H1 (cell line): ENCODE measurements around the gene WASL. TPM values are rescaled to one million over a fixed set of nuclear protein-coding genes. Genes with fewer than 3 reads are reported as not detected.

Experiments
- CTCF ChIA-PET: fragments of 300-600 bp; sonication (Branson Sonifier 250); formaldehyde crosslinking; loops from one replicate; lab custom pipeline; 2021; ENCODE audit not compliant: partially characterized antibody; lab: Charles Lee
- POLR2A ChIA-PET: fragments of 300-600 bp; sonication (Branson Sonifier 250); formaldehyde crosslinking; loops from one replicate; lab custom pipeline; 2021; ENCODE audit warnings: inconsistent platforms; ENCODE audit not compliant: partially characterized antibody; lab: Charles Lee
- DNase-seq, 2 experiments: peaks; one replicate each; pipeline versions ENCODE4 v3.0.0 to v3.0.0-alpha.2; 2010 to 2022; ENCODE audit warnings: low spot score in 2 of 2, low read depth in 1 of 2, mixed read lengths in 1 of 2
- FAIRE-seq: peaks from 2 replicates; lab custom pipeline; 2011; peaks lifted over from hg19 to GRCh38; lab: Jason Lieb, UNC
- H2AFZ ChIP-seq: 2 replicates; pipeline ENCODE4 v1.8.1; 2012; ENCODE audit warnings: low read length, inconsistent platforms
- H2AK5ac ChIP-seq: 2 replicates; pipeline ENCODE4 v1.6.1; 2013; ENCODE audit warnings: low read depth, low read length
- H2BK120ac ChIP-seq: replicated peaks from 2 replicates; pipeline ENCODE3; 2013; ENCODE audit warnings: low read depth, low read length, inconsistent platforms
- H2BK12ac ChIP-seq: 2 replicates; pipeline ENCODE4 v1.6.1; 2013; ENCODE audit warnings: low read depth, low read length
- H2BK15ac ChIP-seq: 2 replicates; pipeline ENCODE4 v1.6.1; 2013; ENCODE audit warnings: low read length
- H2BK20ac ChIP-seq: 2 replicates; pipeline ENCODE4 v1.6.1; 2013; ENCODE audit warnings: low read length
- H2BK5ac ChIP-seq: 2 replicates; pipeline ENCODE4 v1.6.1; 2013; ENCODE audit warnings: low read depth, low read length
- H3K14ac ChIP-seq: 2 replicates; pipeline ENCODE4 v1.6.1; 2013; ENCODE audit warnings: inconsistent platforms; ENCODE audit not compliant: insufficient read length
- H3K18ac ChIP-seq: 2 replicates; pipeline ENCODE4 v1.6.1; 2013; ENCODE audit warnings: low read length; ENCODE audit errors: extremely low read depth
- H3K23ac ChIP-seq: 2 replicates; pipeline ENCODE4 v1.6.1; 2013; ENCODE audit warnings: inconsistent platforms; ENCODE audit not compliant: insufficient read length
- H3K23me2 ChIP-seq: 2 replicates; pipeline ENCODE4 v1.6.1; 2013; ENCODE audit warnings: low read depth, low read length
- H3K27ac ChIP-seq: 2 replicates; pipeline ENCODE4 v1.6.1; 2011; ENCODE audit warnings: low read depth, low read length, inconsistent platforms
- H3K27me3 ChIP-seq, 4 experiments: replicated peaks in 1 of 4; 1 replicate in 1 of 4; 2 replicates in 3 of 4; pipeline versions ENCODE4 v1.6.1 to v1.8.1; 2011 to 2013; ENCODE audit warnings: low read length in 3 of 4, mild to moderate bottlenecking in 3 of 4, inconsistent platforms in 2 of 4, mixed read lengths in 2 of 4, moderate library complexity in 1 of 4; ENCODE audit not compliant: control insufficient read depth in 3 of 4, insufficient read depth in 3 of 4; ENCODE audit errors: extremely low read depth in 1 of 4
- H3K36me3 ChIP-seq, 4 experiments: 2 replicates each; pipeline versions ENCODE4 v1.6.1 to v1.8.1; 2011 to 2013; ENCODE audit warnings: mild to moderate bottlenecking in 4 of 4, low read length in 3 of 4, moderate library complexity in 2 of 4, control low read depth in 1 of 4, inconsistent platforms in 1 of 4; ENCODE audit not compliant: insufficient read depth in 4 of 4, control insufficient read depth in 2 of 4
- H3K4ac ChIP-seq: replicated peaks from 2 replicates; pipeline ENCODE3; 2013; ENCODE audit warnings: low read length, low read depth, mixed read lengths, inconsistent platforms; ENCODE audit not compliant: insufficient read length
- H3K4me1 ChIP-seq, 4 experiments: replicated peaks in 1 of 4; 1 replicate in 1 of 4; 2 replicates in 3 of 4; pipeline versions ENCODE4 v1.6.1 to v1.8.1; 2011 to 2013; ENCODE audit warnings: low read length in 3 of 4, inconsistent platforms in 2 of 4, mixed read lengths in 1 of 4; ENCODE audit not compliant: insufficient read depth in 4 of 4, control insufficient read depth in 3 of 4
- H3K4me2 ChIP-seq, 2 experiments: 2 replicates each; pipeline versions ENCODE4 v1.6.1 to v1.8.1; 2011 to 2013; ENCODE audit warnings: low read depth in 2 of 2, low read length in 2 of 2, control low read depth in 1 of 2, inconsistent platforms in 1 of 2, mild to moderate bottlenecking in 1 of 2; ENCODE audit not compliant: insufficient read depth in 1 of 2
- H3K4me3 ChIP-seq, 4 experiments: fragments of 200-600, 300-600 bp in 1 of 4; sonication (generic), shearing (Covaris generic), sonication (Bioruptor Twin) in 1 of 4; 2 replicates each; pipeline versions ENCODE4 v1.5.1 to v1.8.1; 2011 to 2016; ENCODE audit warnings: low read length in 4 of 4, low read depth in 3 of 4, control low read depth in 2 of 4, inconsistent platforms in 2 of 4, mild to moderate bottlenecking in 2 of 4, mixed read lengths in 1 of 4, moderate library complexity in 1 of 4; ENCODE audit not compliant: insufficient read depth in 2 of 4; ENCODE audit errors: extremely low read depth in 1 of 4
- H3K56ac ChIP-seq: replicated peaks from 2 replicates; pipeline ENCODE3; 2013; ENCODE audit warnings: low read depth, mild to moderate bottlenecking, mixed read lengths, low read length, inconsistent platforms; ENCODE audit not compliant: insufficient read length
- H3K79me1 ChIP-seq: 2 replicates; pipeline ENCODE4 v1.6.1; 2013; ENCODE audit warnings: low read depth, low read length, control low read depth
- H3K79me2 ChIP-seq, 2 experiments: 2 replicates each; pipeline versions ENCODE4 v1.6.1 to v1.8.1; 2012 to 2013; ENCODE audit warnings: low read length in 2 of 2, mild to moderate bottlenecking in 2 of 2, inconsistent platforms in 1 of 2; ENCODE audit not compliant: insufficient read depth in 2 of 2, control insufficient read depth in 1 of 2
- H3K9ac ChIP-seq, 4 experiments: replicated peaks in 1 of 4; 1 replicate in 1 of 4; 2 replicates in 3 of 4; pipeline versions ENCODE4 v1.6.1 to v1.8.1; 2011 to 2013; ENCODE audit warnings: low read depth in 3 of 4, low read length in 3 of 4, control low read depth in 2 of 4, mild to moderate bottlenecking in 2 of 4, moderate library complexity in 2 of 4, inconsistent platforms in 1 of 4; ENCODE audit errors: extremely low read depth in 1 of 4
- H3K9me3 ChIP-seq, 2 experiments: 2 replicates each; pipeline versions ENCODE4 v1.6.1 to v1.8.1; 2012 to 2013; ENCODE audit warnings: mild to moderate bottlenecking in 2 of 2, moderate library complexity in 2 of 2, control low read depth in 1 of 2, inconsistent platforms in 1 of 2, low read depth in 1 of 2, low read length in 1 of 2, mixed read lengths in 1 of 2; ENCODE audit not compliant: insufficient read depth in 2 of 2
- H4K20me1 ChIP-seq, 2 experiments: replicated peaks in 1 of 2; 2 replicates each; pipeline versions ENCODE3 to v1.8.1; 2011 to 2013; ENCODE audit warnings: inconsistent platforms in 2 of 2, low read length in 2 of 2, mild to moderate bottlenecking in 1 of 2; ENCODE audit not compliant: insufficient read depth in 2 of 2, control insufficient read depth in 1 of 2
- H4K5ac ChIP-seq: 2 replicates; pipeline ENCODE4 v1.6.1; 2013; ENCODE audit warnings: low read length, low read depth, mixed read lengths, inconsistent platforms; ENCODE audit not compliant: insufficient read length
- H4K8ac ChIP-seq: 2 replicates; pipeline ENCODE4 v1.8.0; 2013; ENCODE audit warnings: mild to moderate bottlenecking, moderate library complexity, low read length, inconsistent platforms; ENCODE audit not compliant: insufficient read depth; ENCODE audit errors: extremely low read depth
- H4K91ac ChIP-seq: replicated peaks from 2 replicates; pipeline ENCODE3; 2013; ENCODE audit warnings: low read length, mixed read lengths, inconsistent platforms; ENCODE audit not compliant: insufficient read length
- BCL11A ChIP-seq, 2 experiments: IDR thresholded peaks; one replicate each; pipeline ENCODE4 v1.6.1; 2011; ENCODE audit warnings: low read depth in 2 of 2, low read length in 2 of 2, mild to moderate bottlenecking in 2 of 2
- CBX8 ChIP-seq: fragments of 300-800, 300-1000 bp; sonication (generic); IDR thresholded peaks from 2 replicates; pipeline ENCODE4 v1.7.1; 2016; ENCODE audit warnings: low read depth, low read length, borderline replicate concordance
- CHD2 ChIP-seq: IDR thresholded peaks from 2 replicates; pipeline ENCODE4 v1.6.1; 2012; ENCODE audit warnings: low read length, improper control_type of control experiment
- EGR1 ChIP-seq: IDR thresholded peaks from 2 replicates; pipeline ENCODE4 v1.6.1; 2011; ENCODE audit warnings: low read depth, low read length, borderline replicate concordance
- HDAC2 ChIP-seq, 2 experiments: fragments of 300-600 bp in 1 of 2; sonication (generic) in 1 of 2; IDR thresholded peaks; 2 replicates each; pipeline ENCODE4 v1.6.1; 2011 to 2012; ENCODE audit warnings: low read depth in 2 of 2, low read length in 2 of 2, mild to moderate bottlenecking in 2 of 2, moderate library complexity in 2 of 2, borderline replicate concordance in 1 of 2, inconsistent platforms in 1 of 2
- RAD21 ChIP-seq, 2 experiments: IDR thresholded peaks in 1 of 2; conservative IDR thresholded peaks in 1 of 2; 2 replicates each; pipeline ENCODE4 v1.6.1; 2011; ENCODE audit warnings: low read depth in 2 of 2, low read length in 2 of 2, improper control_type of control experiment in 1 of 2, inconsistent platforms in 1 of 2, mild to moderate bottlenecking in 1 of 2, moderate library complexity in 1 of 2
- RBBP5 ChIP-seq: IDR thresholded peaks from 2 replicates; pipeline ENCODE4 v1.7.1; 2012; ENCODE audit warnings: low read depth, mild to moderate bottlenecking, inconsistent platforms, low read length, moderate library complexity, borderline replicate concordance
- RNF2 ChIP-seq: fragments of 200-900, 300-1000 bp; sonication (generic); IDR thresholded peaks from 2 replicates; pipeline ENCODE4 v1.7.1; 2016; ENCODE audit warnings: borderline replicate concordance, low read depth, mild to moderate bottlenecking, antibody characterized with exemption, low read length; ENCODE audit not compliant: poor library complexity, severe bottlenecking; ENCODE audit errors: missing control alignments
- SAP30 ChIP-seq: fragments of 300-600 bp; sonication (generic); IDR thresholded peaks from 2 replicates; pipeline ENCODE4 v1.7.1; 2012; ENCODE audit warnings: low read length, moderate library complexity, mild to moderate bottlenecking, inconsistent platforms; ENCODE audit not compliant: insufficient read depth, insufficient replicate concordance
- SIRT6 ChIP-seq: IDR thresholded peaks from one replicate; pipeline ENCODE4 v1.7.1; 2012; ENCODE audit warnings: low read length, inconsistent platforms
- SP2 ChIP-seq: IDR thresholded peaks from 2 replicates; pipeline ENCODE4 v1.6.1; 2012; ENCODE audit warnings: mild to moderate bottlenecking, low read length, inconsistent platforms
- SRF ChIP-seq: IDR thresholded peaks from 2 replicates; pipeline ENCODE4 v1.6.1; 2011; ENCODE audit warnings: mild to moderate bottlenecking, low read depth, low read length, moderate library complexity
- YY1 ChIP-seq: IDR thresholded peaks from 2 replicates; pipeline ENCODE4 v1.6.1; 2011; ENCODE audit warnings: low read depth, mild to moderate bottlenecking, low read length
- WGBS, 2 experiments: shearing (Covaris generic) in 1 of 2; methylation state at CpG; one replicate each; pipeline versions ENCODE4 v1.1.6 to v1.1.7; 2013 to 2015; ENCODE audit warnings: low lambda C conversion rate in 2 of 2, mixed read lengths in 2 of 2, inconsistent platforms in 1 of 2, low coverage in 1 of 2, missing lambda C conversion rate in 1 of 2; ENCODE audit not compliant: insufficient replicate concordance in 2 of 2, insufficient coverage in 1 of 2, insufficient read length in 1 of 2; ENCODE audit errors: extremely low coverage in 1 of 2, missing lambda C conversion rate in 1 of 2; 5-methylcytosine and 5-hydroxymethylcytosine counted together
- polyA plus RNA-seq, 7 experiments: library from polyadenylated mRNA; depleted of rRNA in 3 of 7; stranded (reverse) in 5 of 7; unstranded in 2 of 7; fragments of >200 nt in 5 of 7; fragments of 200-250 nt in 2 of 7; gene quantifications; 1 replicate in 5 of 7; 2 replicates in 1 of 7; 4 replicates in 1 of 7; pipeline versions ENCODE4 v1.2.1 to v1.2.3, GENCODE V29; 2011 to 2013; ENCODE audit warnings: missing spikeins in 2 of 7, mixed read lengths in 2 of 7
- total RNA-seq: library from RNA; stranded (reverse); fragmentation: NEBNext Ultra II Directional; extraction: Animal tissue kit (Norgen Biotek cat#: 25700); gene quantifications from 2 replicates; pipeline ENCODE4 v1.2.1, GENCODE V29; 2021

The WASL gene
- total and polyA plus RNA-seq, 2 of the 8 experiments (the other 6 are each of a cell fraction or from before 2014, with no cell fraction given), result 7.7 to 38.9 TPM

GRCh38 chr7:123755338-123755737 lies 6.5 kb upstream of the WASL start:
- H3K23me2 ChIP-seq, result no peaks in the 10 kb centered on the region
- H3K23ac ChIP-seq, result no peak overlapping the region
- no peaks in the 10 kb centered on the region for H3K9me3 ChIP-seq
- H3K27ac ChIP-seq, result no peak overlapping the region
- H2AFZ ChIP-seq, result no peak overlapping the region
- no peaks in the 10 kb centered on the region for H3K36me3 ChIP-seq
- H4K20me1 ChIP-seq, result no peaks in the 10 kb centered on the region
- peaks cover 0 to 7% (median 3%) of the 10 kb centered on the region in 4 experiments; a peak in 4 of 7 replicates for H3K4me1 ChIP-seq
- no peak overlapping the region for H4K8ac ChIP-seq
- no peak overlapping the region for H3K9ac ChIP-seq
- no peak overlapping the region for H3K14ac ChIP-seq
- H3K79me1 ChIP-seq, result no peaks in the 10 kb centered on the region
- H4K5ac ChIP-seq, result no peak overlapping the region
- H4K91ac ChIP-seq, result no peak overlapping the region
- no peak overlapping the region for H3K4ac ChIP-seq
- no peak overlapping the region for H2BK120ac ChIP-seq
- H2BK5ac ChIP-seq, result no peak overlapping the region
- POLR2A ChIA-PET, result no interaction called here
- WGBS, 2 experiments, result 94% methylated on average over 1 of the region's 1 CpG; no CpG with 5 or more reads in 1 of the 2 experiments
- H3K56ac ChIP-seq, result no peak overlapping the region
- no peak overlapping the region for H3K18ac ChIP-seq
- no peak overlapping the region for H2BK15ac ChIP-seq
- H3K79me2 ChIP-seq, result peaks cover 0 to 17% of the 10 kb centered on the region in 2 experiments; a peak in 2 of 4 replicates
- H3K4me2 ChIP-seq, result no peak overlapping the region
- H3K4me3 ChIP-seq, result no peak overlapping the region
- no peak for FAIRE-seq
- DNase-seq, result no peak
- no peak overlapping the region for H2AK5ac ChIP-seq
- no peak overlapping the region for H2BK20ac ChIP-seq
- H2BK12ac ChIP-seq, result no peak overlapping the region
- CTCF ChIA-PET, result interaction anchor here (0.5 to 1.3 kb wide), 4 partner anchors 8 to 78 kb away, joined by 3 read pairs; no protein-coding TSS in a partner anchor
- H3K27me3 ChIP-seq, result peaks cover 0 to under 1% (median 0%) of the 10 kb centered on the region in 4 experiments; a peak in 1 of 7 replicates
- no peak for TF ChIP-seq RBBP5
- TF ChIP-seq SAP30, result no peak
- TF ChIP-seq SRF, result no peak
- TF ChIP-seq RAD21 (IDR thresholded peaks at IDR 0.05 in 1 of 2, conservative IDR thresholded peaks at IDR 0.05 in 1 of 2; ENCODE audit: low read depth in 2 of 2, low read length in 2 of 2), result no peak
- TF ChIP-seq HDAC2 (IDR thresholded peaks at IDR 0.05; ENCODE audit: borderline replicate concordance in 1 of 2, low read depth in 2 of 2, low read length in 2 of 2), result no peak
- TF ChIP-seq BCL11A (IDR thresholded peaks at IDR 0.05; ENCODE audit: low read depth in 2 of 2, low read length in 2 of 2), result no peak
- no peak for TF ChIP-seq CBX8
- TF ChIP-seq RNF2, result no peak
- TF ChIP-seq CHD2, result no peak
- TF ChIP-seq EGR1, result no peak
- no peak for TF ChIP-seq SP2
- TF ChIP-seq SIRT6, result no peak
- TF ChIP-seq YY1, result no peak
